Measurements from ENCODE around the gene SAT1.

SAT1 gene

DNA sequence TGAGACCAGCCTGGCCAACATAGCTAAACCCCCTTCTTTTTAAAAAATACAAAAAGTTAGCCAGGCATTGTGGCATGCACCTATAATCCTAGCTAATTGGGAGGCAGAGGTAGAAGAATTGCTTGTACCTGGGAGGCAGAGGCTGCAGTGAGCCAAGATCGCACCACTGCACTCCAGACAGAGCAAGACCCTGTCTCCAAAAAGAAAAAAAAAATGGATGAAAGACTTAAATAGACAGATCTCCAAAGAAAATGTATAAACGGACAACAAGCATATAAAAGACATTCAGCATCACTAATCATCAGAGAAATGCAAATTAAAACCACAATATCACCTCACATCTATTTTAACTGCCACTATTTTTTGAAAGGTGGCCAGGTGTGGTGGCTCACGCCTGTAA is 6.6 kb upstream of the SAT1 start:
- DNase-seq (ENCODE audit: low read depth in 3 of 3), result no peak

- DNase-seq (ENCODE audit: low read depth in 3 of 3), result no peak
Observed at GRCh38 chrX:23779025-23779424, 3.9 kb upstream of the SAT1 start.

DNA sequence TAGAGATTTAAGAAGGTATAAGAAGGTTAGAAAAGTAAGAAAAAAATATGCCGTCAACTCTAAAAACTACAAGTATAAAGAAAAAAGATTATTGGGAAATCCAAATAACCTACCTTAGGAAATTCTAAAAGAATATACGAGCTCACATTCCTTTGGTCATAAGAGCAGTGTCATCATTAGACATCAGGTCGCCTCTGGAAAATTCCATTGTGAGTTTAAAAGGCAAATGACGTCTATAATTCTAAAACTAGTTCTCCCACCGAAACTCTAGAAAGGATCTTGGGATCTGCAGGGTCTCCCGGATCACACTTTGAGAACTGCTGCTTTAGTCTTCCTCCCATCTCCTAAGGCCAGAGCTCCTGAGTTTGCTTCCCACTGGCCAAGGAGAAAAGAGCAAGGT is 518 bp upstream of the SAT1 start:
- no peak for DNase-seq (ENCODE audit: low read depth in 3 of 3)

- DNase-seq (ENCODE audit: low read depth in 3 of 3), result no peak
Observed at GRCh38 chrX:23783589-23784469, 856 bp downstream of the SAT1 start.

GRCh38 chrX:23784470-23785331 is 1.7 kb downstream of the SAT1 start:
- DNase-seq (ENCODE audit: low read depth in 3 of 3), result no peak

- DNase-seq (ENCODE audit: low read depth in 3 of 3), result no peak
Observed at GRCh38 chrX:23785580-23785979, 2.6 kb downstream of the SAT1 start.

GRCh38 chrX:23786268-23786815 is 3.4 kb downstream of the SAT1 start:
- no peak for DNase-seq (ENCODE audit: low read depth in 3 of 3)

DNA sequence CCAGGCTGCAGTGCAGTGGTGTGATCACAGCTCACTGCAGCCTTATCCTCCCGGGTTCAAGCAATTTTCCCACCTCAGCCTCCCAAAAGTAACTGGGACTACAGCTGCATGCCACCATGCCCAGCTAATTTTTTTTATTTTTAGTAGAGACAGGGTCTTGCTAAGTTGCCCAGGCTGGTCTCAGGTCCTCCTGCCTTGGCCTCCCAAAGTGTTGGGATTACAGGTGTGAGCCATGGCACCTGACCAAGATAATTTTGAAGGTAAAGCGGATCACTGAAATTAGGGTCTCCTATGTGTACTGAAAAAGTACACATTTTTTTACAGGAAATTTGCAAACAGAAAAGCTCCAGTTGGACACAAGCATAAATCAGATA is 4.8 kb downstream of the SAT1 start:
- no peak for DNase-seq (ENCODE audit: low read depth in 3 of 3)

- DNase-seq (ENCODE audit: low read depth in 3 of 3), result no peak
Observed at GRCh38 chrX:23788521-23788920, 5.5 kb downstream of the SAT1 start.

DNA sequence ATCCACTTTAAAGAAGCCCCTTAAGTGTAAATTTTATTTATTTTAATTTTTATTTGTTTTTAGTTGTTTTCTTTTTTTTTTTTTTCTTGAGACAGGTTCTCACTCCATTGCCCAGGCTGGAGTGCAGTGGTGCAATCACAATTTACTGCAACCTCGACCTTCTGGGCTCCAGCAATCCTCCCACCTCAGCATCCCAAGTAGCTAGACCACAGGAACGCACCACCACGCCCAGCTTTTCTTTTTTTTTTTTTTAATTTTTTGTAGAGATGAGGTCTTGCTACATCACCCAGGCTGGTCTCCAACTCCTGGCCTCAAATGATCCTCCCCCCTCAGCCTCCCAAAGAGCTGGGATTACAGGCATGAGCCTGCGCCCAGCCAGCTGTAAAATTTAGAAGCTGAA is 6.0 kb downstream of the SAT1 start:
- no peak for DNase-seq (ENCODE audit: low read depth in 3 of 3)

DNA sequence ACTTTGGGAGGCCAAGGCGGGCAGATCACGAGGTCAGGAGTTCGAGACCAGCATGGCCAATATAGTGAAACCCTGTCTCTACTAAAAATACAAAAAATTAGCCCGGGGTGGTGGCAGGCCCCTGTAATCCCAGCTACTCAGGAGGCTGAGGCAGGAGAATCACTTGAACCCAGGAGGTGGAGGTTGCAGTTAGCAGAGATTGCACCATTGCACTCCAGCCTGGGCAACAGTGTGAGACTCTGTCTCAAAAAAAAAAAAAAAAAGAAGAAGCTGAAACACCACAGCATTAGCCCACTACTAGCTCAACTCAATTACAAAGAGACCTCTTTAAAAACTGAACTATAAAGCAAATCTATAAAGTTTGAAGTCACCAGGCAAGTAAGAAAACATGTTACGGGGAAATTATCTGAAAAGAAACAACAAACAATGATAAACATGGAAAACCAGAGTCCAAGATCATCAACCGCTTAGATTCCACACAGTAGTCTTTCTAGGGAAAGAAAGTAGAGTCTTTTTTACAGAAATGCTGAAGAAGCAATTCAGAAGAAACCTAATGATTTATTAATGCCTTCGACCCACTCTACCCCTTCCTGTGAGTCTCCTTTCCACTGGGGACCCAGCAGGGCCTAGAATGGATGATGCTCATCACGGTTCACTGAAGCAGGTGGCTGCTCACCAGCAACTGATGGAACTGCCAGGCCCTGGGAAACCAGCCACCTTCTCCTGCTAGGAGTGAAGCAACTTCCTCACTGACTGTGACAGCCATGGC is 6.6 kb downstream of the SAT1 start:
- no peak for DNase-seq (ENCODE audit: low read depth in 3 of 3)

GRCh38 chrX:23790155-23790497 is 7.2 kb downstream of the SAT1 start:
- DNase-seq (ENCODE audit: low read depth in 3 of 3), result no peak

- no peak for DNase-seq (ENCODE audit: low read depth in 3 of 3)
Observed at GRCh38 chrX:23792861-23793553, 10.0 kb downstream of the SAT1 start.

DNA sequence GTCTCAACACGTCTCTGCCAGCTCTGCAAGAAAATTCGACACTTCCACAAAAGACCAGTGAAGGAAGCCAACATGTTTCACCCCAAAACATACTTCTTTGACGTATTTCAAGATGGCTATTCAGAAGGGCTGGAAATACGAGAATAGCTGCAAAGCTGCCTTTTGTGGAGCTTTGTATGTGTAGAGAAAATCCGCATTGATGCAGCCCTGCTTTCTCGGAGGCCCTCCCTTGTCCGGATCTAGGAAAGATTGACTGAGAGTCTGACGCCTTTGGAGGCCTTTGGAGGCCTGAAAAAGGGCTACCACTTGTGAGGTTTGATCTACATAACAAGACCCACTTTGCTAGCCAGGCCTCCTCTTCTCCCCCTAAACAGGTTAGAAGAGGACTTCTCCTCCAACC is 12.2 kb downstream of the SAT1 start:
- no peak for DNase-seq (ENCODE audit: low read depth in 3 of 3)

- DNase-seq (ENCODE audit: low read depth in 3 of 3), result no peak
Observed at GRCh38 chrX:23797371-23798128, 14.6 kb downstream of the SAT1 start.

DNA sequence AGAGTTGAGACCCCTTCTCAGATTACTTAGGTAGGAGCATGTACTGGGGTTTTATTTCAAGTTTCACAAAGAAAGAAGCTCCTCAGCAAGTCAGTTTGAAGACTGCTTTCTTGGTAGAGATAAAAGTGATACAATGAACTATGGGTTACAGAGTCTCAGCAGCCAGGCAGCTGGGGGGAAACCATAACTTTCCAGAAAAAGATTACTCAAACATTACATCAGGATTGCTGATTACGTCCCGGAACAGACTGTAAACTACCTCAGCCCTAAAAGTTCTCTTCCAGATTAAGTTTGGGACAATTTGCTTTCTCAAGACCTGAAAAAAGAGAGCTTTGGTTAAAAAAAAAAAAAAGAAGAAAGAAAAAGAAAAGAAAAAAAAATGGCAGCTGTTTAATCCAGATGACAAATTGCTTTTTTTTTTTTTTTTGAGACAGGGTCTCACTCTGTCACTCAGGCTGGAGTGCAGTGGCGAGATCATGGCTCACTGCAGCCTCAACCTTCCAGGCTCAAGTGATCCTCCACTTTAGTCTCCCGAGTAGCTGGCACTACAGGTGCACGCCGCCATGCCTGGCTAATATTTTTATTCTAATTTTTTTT is 16.6 kb downstream of the SAT1 start:
- DNase-seq (ENCODE audit: low read depth in 3 of 3), result no peak

DNA sequence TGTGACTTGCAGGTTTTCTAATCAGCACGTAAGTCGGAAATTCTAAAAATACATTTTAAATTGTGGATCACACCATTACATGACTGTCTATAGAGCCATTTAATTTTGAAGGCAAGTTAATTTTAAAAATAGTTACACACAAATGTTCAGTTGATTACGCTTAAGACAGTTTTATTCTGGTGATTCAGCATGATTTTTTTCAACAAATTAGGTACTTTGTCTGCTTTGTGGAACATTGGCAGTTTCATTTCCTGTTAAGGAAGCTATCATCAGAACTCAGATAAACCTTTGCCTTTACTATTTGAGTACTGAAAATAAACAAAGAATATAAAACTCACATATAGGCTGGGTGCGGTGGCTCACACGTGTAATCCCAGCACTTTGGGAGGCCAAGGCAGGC is 19.5 kb downstream of the SAT1 start:
- no peak for DNase-seq (ENCODE audit: low read depth in 3 of 3)

GRCh38 chrX:23803931-23804381 is 21.0 kb downstream of the SAT1 start:
- DNase-seq (ENCODE audit: low read depth in 3 of 3), result no peak

DNA sequence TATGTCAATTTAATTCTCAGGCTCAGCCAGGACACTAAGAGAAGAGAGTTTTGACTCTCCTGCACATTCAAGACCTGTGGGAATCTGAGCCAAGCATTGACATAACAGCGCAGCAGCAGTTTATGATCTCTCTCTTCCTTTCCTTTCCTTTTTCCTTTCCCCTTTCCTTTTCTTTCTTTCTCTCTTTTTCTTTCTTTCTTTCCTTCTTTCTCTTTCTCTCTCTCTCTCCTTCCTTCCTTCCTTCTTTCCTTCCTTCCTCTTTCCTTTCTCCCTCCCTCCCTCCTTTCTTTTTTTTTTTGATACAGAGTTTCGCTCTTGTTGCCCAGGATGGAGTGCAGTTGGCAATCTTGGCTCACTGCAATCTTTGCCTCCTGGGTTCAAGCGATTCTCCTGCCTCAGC is 21.6 kb downstream of the SAT1 start:
- no peak for DNase-seq (ENCODE audit: low read depth in 3 of 3)

GRCh38 chrX:23805389-23805788 is 22.4 kb downstream of the SAT1 start:
- no peak for DNase-seq (ENCODE audit: low read depth in 3 of 3)
